VCaP (cell line): ENCODE data around the gene RNASE8.

ENCODE experiments used
- H3K27ac ChIP-seq: fragments of 450-650 bp; 2 replicates; pipeline ENCODE4 v1.5.1; 2017
- CTCF ChIP-seq: fragments of 450-650 bp; conservative IDR thresholded peaks from 2 replicates; pipeline ENCODE4 v1.5.1; 2017; ENCODE audit warnings: mild to moderate bottlenecking, moderate library complexity

RNASE8 gene

GRCh38 chr14:21047378-21047781 lies 10.2 kb upstream of the RNASE8 start:
- H3K27ac ChIP-seq = no peak overlapping the region
- TF ChIP-seq CTCF = no peak

GRCh38 chr14:21048638-21049037 lies 9.0 kb upstream of the RNASE8 start:
- no peak for TF ChIP-seq CTCF
- no peak overlapping the region for H3K27ac ChIP-seq

- TF ChIP-seq CTCF = no peak
- no peak overlapping the region for H3K27ac ChIP-seq
These were observed 8.3 kb upstream of the RNASE8 start for GRCh38 chr14:21049271-21049673.

GRCh38 chr14:21050597-21050996 lies 7.0 kb upstream of the RNASE8 start:
- H3K27ac ChIP-seq = no peak overlapping the region
- TF ChIP-seq CTCF = no peak

- no peak for TF ChIP-seq CTCF
- peak overlapping the region; percentile 32; the same call in 1 of the 2 replicates for H3K27ac ChIP-seq
These were observed 4.2 kb upstream of the RNASE8 start for GRCh38 chr14:21053184-21054122.

GRCh38 chr14:21054123-21054767 lies 3.4 kb upstream of the RNASE8 start:
- no peak for TF ChIP-seq CTCF

GRCh38 chr14:21054768-21055145 lies 2.9 kb upstream of the RNASE8 start:
- H3K27ac ChIP-seq = peak overlapping the region; percentile 32
- no peak for TF ChIP-seq CTCF

More at GRCh38 chr14:21054123-21054767, 3.4 kb upstream of the RNASE8 start:
- H3K27ac ChIP-seq = peak overlapping the region; percentile 32
